EL (cell line): Measurements from ENCODE around the gene CMC1.
"Not testable (repeated sequence)": the region's sequence is repeated elsewhere in the genome, so short reads cannot be mapped to it uniquely, and the experiment has no call there.

ENCODE experiments used
- DNase-seq: peaks from one replicate; pipeline ENCODE4 v3.0.0-alpha.2; 2016

Gene CMC1

GRCh38 chr3:28247286-28247685 is 5.9 kb downstream of the CMC1 start:
- no peak for DNase-seq

DNA sequence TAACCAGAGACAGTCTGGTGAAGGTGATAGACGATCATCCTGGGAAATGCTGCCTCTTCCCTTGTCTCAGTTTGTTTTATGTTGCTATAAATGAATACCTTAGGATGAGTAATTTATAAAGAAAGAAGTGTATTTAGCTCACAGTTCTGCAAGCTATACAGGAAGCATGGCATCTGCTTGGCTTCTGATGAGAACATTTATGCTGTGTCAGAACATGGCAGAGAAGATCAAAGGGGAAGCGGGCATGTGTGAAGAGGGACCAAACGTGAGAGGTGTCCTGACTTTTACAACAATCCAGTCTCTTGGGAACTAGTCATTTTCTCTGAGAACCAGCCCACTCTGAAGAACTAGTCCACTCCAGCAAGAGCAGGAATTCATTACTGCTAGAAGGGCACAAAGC is 9.6 kb downstream of the CMC1 start:
- DNase-seq: no peak

DNA sequence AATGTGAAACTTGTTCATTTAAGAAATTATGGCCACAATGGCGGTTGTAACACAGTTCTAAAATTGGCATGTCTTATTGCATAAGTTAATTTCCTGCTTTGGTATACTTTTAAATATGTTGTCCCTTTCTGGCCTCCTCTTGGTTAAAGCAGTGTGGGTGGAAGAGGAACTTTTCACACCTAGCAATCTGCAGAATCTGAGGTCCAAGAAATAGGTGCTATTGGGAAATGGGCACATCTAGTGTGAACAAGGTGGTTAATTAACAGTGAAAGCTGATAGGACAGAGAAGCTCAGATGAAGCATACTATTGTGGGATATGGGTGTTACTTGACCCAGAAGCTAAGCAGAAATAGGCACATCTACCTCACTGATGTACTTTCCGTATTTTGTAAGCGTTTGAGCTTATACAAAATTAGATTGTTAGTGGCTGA is 10.6 kb downstream of the CMC1 start:
- no peak for DNase-seq

DNA sequence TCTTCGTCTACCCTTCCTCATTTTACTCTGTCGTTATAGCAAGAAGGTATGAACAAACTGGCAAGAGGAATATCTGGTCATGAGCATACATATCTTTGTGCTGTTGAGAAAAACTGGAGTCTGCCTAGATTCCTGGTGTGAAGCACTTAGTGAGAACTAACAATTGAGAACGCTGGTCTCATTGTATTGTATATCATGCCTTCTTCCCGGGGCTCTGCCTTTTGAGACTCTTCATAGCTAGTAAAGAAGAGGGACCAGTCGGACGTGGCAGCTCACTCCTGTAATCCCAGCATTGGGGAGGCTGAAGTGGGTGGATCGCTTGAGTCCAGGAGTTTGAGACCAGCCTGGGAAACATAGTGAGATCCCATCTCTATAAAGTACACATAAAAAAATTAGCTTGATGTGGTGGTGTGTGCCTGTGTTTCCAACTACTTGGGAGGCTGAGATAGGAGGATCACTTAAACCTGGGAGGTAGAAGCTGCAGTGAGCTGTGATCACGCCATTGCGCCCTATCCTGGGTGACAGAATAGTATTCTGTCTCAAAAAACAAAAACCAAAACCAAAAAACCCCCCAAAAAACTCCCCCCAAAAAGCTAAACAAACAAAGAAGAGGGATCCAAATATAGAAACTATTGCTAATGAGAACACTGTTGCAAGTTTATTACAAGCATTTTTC is 11.8 kb downstream of the CMC1 start:
- DNase-seq: no peak

GRCh38 chr3:28262001-28262400 is 20.6 kb downstream of the CMC1 start:
- no peak for DNase-seq

DNA sequence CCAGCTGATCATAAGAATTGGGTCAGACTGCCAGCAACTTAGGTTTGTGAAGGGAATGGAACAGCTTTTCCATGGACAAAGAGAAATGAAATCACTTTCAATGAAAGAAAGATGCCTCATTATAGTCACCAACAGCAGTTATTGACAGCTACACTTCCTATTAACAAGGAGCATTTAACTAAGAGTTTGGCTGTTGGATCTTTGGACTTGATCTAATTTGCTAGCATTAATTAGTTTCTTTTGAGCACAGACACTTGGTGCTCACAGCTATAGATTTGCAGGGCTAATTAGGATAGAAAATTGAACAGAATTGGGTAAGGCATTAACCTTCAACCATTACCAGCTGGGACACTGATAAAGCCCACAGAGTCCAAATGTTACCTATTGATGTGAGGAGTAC is 24.2 kb downstream of the CMC1 start:
- no peak for DNase-seq

GRCh38 chr3:28267984-28268849 is 26.8 kb downstream of the CMC1 start:
- DNase-seq: no peak

DNA sequence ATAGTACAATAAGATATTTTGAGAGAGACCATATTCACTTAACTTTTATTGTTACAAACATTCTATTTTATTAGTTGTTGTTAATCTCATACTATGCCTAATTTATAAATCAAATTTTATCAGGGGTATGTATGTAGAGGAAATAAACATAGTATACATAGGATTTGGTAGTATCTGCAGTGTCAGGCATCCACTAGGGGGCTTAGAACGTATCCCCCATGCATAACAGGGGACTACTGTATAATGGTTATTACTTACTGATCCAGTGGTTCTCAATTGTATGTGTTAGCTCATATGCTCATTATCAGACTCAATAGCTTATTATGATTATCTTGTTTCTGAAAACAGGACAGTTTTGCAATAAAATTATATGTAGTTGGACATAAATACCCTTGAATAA is 27.6 kb downstream of the CMC1 start:
- no peak for DNase-seq

DNA sequence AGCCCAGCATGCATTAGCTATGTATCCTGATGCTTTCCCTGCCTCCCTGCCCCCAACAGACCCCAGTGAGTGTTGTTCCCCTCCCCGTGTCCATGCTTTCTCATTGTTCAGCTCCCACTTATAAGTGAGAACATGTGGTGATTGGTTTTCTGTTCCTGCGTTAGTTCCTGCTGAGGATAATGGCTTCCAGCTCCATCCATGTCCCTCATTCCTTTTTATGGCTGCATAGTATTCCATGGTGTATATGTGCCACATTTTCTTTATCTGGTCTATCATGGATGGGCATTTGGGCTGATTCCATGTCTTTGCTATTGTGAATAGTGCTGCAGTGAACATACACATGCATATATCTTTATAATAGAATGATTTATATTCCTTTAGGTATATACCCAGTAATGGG is 28.5 kb downstream of the CMC1 start:
- not testable (repeated sequence) for DNase-seq

- DNase-seq: no peak
Measured at GRCh38 chr3:28273837-28274236, 32.4 kb downstream of the CMC1 start.

GRCh38 chr3:28278918-28279317 is 37.5 kb downstream of the CMC1 start:
- no peak for DNase-seq

DNA sequence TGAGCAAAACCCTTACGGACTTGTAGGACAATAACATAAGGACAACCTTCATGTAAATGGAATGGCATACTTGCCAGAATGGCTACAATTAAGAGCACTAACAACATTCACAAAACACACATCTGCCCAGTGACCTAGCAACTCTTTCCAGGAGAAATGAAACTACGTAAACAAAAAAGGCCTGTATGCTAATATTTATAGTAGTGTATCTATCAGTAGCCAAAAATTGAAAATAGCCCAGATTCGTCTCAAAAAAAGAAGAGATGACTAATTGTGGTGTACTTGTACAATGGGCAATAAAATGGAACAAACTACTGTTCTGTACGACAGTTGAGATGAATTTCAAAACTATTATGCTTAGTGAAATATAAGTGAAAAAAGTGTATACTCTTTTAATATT is 38.4 kb downstream of the CMC1 start:
- DNase-seq: no peak

- no peak for DNase-seq
Measured at GRCh38 chr3:28280781-28281180, 39.4 kb downstream of the CMC1 start.

GRCh38 chr3:28286595-28286994 is 45.2 kb downstream of the CMC1 start:
- peak; percentile 37 for DNase-seq

- no peak for DNase-seq
Measured at GRCh38 chr3:28287046-28287445, 45.6 kb downstream of the CMC1 start.

- DNase-seq: peak; percentile 2
Measured at GRCh38 chr3:28290863-28291300, 49.5 kb downstream of the CMC1 start.

GRCh38 chr3:28291577-28291976 is 50.2 kb downstream of the CMC1 start:
- no peak for DNase-seq

DNA sequence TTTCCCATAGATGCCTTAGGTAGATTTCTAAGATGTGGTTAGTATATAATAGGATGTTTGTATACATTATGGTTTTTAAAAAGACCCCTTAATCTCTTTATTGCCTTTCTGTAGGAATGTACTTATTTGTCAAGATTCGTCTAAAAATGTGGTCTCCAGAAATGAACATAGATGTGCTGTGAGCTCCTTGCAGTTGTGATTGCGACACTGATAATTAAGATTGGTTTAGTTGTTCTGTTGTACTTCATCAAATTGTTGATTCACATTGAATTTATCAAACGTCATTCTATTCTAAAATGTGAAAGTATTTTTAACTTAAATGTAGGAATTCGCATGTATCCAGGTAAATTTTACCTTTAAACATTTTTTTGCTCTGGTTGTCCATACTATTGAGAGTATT is 51.2 kb downstream of the CMC1 start:
- DNase-seq: no peak

- DNase-seq: no peak
Measured at GRCh38 chr3:28294667-28295413, 53.4 kb downstream of the CMC1 start.

- no peak for DNase-seq
Measured at GRCh38 chr3:28295898-28296490, 54.6 kb downstream of the CMC1 start.

DNA sequence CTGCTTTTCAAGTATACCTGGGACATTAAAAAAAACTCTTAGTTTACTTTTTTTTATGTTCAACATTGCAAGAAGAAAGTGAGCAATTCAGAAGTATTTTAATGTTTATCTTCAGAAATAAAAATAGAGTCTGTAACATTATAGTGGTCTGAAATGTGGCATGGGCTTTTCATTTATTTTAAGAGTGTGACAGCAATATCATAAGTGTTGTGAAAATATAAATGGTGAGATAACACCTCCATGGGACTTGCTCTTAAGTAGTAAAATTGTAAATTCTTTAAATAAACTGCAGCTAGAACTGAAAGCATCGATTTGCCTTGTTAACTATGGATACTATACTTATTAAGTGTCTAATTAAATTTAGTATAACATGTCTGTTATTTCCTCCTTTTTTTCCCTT is 58.3 kb downstream of the CMC1 start:
- no peak for DNase-seq

- no peak for DNase-seq
Measured at GRCh38 chr3:28300345-28300962, 59.0 kb downstream of the CMC1 start.

DNA sequence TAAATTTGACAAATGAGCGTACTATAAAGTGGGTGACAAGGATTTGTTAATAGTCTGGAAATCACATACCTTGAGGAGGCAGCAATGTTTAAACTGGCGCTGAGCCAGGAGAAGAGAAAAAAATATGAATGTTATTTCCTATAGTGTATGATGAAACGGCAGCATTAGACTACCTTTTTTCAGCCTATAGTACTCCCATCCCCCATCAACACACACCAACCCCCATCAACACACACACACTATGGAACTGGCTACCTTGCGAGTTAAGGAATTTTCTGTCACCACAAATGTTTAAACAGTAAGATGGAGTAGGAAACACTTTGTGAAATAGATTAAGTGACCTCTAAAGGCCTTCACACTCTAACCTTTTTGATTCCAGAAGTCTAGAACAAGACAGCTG is 60.3 kb downstream of the CMC1 start:
- DNase-seq: no peak
